Ramos (cell line): ENCODE data around the gene G3BP2.
"Not testable (repeated sequence)": the region's sequence is repeated elsewhere in the genome, so short reads cannot be mapped to it uniquely, and the experiment has no call there.

Experiments
- in situ Hi-C: fragments of 300-500 bp; cut with MboI; formaldehyde crosslinking; loops from one replicate; pipeline ENCODE4 v1.14.3; 2022; ENCODE audit warnings: low sequenced_read_pairs; ENCODE audit not compliant: unreplicated experiment

Gene G3BP2

GRCh38 chr4:75685546-75686189 is 12.5 kb upstream of the G3BP2 start:
- in situ Hi-C loops, result no loop called here

GRCh38 chr4:75683482-75684155 is 10.4 kb upstream of the G3BP2 start:
- in situ Hi-C loops, result no loop called here

DNA sequence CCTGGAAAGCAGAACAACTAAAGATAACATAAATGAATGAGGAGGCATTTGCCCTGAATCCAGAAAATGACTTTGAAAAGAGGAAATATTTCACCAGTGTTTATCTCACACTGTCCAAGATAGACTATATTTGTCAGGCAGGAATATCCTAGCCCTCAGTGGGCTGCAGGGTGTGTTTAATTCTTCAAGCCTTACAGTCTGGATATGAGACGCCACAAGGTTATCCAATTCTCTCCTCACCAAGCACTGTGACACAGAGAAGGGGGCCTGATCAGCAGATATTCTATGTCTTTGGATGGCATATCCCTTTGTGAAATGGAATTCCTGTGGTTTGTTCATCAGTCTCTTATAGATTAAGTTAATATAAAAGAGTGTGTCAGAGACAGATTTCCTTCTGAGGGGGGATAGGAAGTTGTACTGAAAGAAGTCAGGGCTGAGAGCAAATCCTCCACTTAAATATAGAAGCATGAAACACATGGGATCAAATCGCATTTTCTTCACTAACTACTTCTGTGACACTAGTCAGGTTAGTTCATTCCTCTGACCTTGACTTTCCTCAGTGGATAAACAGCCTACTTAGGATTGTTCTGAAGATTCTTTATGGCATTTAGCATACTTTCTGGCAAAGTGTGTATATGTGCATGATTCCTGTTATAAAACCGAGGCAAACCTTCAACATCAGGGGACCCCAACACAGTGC is 6.8 kb upstream of the G3BP2 start:
- in situ Hi-C loops, result no loop called here

DNA sequence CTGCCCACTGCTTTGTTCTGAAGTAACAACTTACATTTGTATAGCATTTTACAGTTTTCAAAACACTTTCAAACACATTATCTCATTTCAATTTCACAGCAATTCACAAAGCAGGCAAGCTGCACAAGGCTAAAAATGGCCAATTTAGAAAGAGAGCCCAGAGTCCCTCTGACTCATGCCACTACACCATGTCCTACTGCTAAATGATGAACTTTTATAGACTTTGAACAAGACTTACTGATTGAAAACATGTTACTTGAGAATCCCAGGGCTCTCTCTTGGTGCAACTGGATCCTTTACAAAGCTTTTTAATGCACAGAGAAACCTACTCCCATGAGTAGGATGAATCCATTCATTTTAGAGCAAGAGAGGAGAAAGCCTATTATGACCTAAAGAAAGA is 5.8 kb upstream of the G3BP2 start:
- in situ Hi-C loops, result no loop called here

- in situ Hi-C loops, result no loop called here
Measured at GRCh38 chr4:75678473-75678872, 5.3 kb upstream of the G3BP2 start.

GRCh38 chr4:75675004-75675531 is 1.9 kb upstream of the G3BP2 start:
- in situ Hi-C loops, result no loop called here

DNA sequence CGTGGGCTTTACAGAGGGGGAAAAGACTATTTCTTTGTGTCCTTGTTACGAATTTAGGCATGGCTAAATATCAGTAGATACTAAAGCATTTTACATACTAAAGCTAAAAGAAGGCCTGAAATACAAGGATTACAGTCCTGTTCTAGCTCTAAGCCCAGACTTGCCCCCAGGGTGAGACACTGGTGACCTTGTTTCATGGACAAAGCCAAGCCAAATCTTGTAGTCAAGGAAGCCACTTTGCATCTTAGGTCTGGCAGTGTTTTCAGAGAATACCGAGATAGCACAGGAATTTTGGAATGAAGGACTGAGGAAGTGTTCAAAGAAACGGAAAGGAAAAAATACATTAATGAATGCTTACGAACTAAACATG is 733 bp upstream of the G3BP2 start:
- in situ Hi-C loops, result no loop called here

GRCh38 chr4:75672461-75673026 is 667 bp downstream of the G3BP2 start:
- in situ Hi-C loops, result no loop called here

- in situ Hi-C loops, result no loop called here
Measured at GRCh38 chr4:75671802-75672421, 1.3 kb downstream of the G3BP2 start.

DNA sequence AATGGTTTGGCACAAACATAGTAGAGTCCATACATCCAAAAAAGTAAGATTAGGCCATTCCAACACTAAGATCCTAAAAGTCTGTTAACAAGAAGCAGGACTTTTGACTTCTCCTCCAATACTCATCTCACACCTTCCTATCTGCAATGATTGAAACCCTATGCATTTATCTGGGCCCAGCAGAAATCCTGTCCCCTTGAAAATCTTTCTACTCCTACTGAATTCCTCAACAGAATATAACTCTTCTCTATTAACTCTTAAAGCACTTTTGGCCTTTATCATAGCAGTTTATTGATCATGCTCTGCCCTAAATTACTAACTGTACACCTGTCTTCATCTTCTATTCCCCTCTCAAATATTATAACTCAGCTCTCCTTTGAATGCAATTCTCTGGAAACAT is 4.6 kb downstream of the G3BP2 start:
- in situ Hi-C loops, result no loop called here

- in situ Hi-C loops, result not testable (repeated sequence)
Measured at GRCh38 chr4:75667636-75668035, 5.6 kb downstream of the G3BP2 start.

- in situ Hi-C loops, result no loop called here
Measured at GRCh38 chr4:75666299-75666698, 6.9 kb downstream of the G3BP2 start.

DNA sequence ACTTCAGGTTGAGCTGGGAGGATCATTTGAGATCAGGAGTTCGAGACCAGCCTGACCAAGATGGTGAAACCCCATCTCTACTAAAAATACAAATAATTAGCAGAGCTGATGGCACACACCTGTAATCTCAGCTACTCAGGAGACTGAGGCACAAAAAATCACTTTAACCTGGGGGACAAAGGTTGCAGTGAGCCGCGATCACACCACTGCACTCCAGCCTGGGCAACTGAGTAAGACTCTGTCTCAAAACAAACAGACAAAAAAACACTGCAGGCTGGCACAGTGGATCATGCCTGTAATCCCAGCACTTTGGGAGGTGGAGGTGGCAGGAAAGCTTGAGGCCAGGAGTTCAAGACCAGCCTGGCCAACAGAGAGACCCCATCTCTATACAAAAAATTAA is 8.6 kb downstream of the G3BP2 start:
- in situ Hi-C loops, result not testable (repeated sequence)

GRCh38 chr4:75662626-75663025 is 10.6 kb downstream of the G3BP2 start:
- in situ Hi-C loops, result no loop called here

DNA sequence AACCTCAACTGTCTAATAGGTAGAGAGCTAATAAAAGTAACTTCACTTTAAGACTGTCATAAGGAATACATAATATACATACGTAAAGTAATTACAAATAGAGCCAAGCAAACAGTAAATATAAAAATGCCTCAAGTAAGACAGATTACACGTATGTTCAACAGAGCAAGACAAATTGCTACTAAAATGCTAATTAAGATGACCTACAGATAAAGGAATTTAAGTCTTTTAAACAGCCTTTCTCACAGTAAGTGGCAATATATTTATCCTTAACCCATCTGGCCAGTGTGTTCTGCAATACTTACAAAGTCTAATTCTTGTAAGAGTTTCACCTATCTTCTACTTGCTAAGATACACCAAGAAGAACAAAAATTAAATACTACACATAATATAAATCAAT is 12.7 kb downstream of the G3BP2 start:
- in situ Hi-C loops, result no loop called here

DNA sequence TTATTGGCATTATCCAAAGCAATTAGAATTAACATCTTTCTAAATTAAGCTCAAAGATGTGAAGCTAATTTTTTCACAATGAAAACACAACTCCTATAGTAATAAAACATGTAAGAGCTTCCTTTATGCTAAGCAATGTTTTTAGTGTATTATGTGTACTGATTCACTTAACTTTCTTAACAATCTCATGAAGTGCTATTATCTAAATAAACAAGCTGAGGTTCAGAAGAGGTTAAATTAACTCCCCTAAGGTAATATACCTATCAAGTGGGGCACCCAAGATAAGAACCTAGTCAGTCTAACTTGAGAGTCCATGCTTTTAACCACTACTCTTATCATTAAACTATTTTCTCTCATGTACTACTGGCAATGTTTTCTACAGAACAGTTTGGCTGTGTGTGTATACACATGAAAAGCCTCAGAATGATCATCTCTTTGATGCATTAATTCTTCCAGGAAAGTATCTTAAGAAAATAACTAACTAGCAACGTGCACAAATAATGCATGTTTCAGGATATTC is 13.6 kb downstream of the G3BP2 start:
- in situ Hi-C loops, result no loop called here

DNA sequence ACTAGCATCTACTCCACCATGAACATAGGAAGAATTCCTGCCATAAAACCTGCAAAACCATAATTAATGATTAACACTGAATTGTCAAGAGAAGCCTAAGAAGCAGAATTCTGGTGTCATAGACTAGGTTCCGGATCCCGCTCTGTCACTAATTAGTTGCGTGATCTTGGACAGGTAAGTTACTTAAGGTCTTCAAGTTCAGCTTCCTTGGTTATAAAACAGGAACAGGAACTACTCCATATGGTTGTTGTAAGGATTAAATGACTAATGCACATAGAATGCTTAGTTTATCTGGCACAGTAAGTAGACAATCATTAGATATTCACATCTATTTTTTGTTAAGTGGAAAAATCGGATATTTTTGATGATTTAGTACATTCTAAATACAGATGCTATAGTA is 14.3 kb downstream of the G3BP2 start:
- in situ Hi-C loops, result no loop called here

GRCh38 chr4:75655562-75655961 is 17.6 kb downstream of the G3BP2 start:
- in situ Hi-C loops, result no loop called here

DNA sequence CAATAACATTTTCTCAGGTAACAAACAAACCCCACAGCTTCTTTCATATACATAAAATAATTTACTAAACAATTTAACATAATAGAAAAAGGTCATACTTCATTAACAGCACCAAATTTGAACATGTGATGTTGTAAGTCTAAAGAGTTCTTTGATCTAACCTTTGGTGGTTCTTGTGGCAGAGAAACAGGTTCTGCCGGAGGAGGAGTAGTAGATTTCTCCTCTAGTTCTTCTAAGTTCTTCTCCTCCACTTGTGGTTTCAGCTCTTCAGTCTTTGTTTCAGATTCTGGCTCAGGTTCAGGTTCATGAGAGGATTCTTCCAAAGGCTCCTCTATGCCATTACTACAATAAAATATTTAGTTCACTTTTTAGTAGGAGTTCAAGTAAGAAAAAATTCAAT is 18.3 kb downstream of the G3BP2 start:
- in situ Hi-C loops, result no loop called here

DNA sequence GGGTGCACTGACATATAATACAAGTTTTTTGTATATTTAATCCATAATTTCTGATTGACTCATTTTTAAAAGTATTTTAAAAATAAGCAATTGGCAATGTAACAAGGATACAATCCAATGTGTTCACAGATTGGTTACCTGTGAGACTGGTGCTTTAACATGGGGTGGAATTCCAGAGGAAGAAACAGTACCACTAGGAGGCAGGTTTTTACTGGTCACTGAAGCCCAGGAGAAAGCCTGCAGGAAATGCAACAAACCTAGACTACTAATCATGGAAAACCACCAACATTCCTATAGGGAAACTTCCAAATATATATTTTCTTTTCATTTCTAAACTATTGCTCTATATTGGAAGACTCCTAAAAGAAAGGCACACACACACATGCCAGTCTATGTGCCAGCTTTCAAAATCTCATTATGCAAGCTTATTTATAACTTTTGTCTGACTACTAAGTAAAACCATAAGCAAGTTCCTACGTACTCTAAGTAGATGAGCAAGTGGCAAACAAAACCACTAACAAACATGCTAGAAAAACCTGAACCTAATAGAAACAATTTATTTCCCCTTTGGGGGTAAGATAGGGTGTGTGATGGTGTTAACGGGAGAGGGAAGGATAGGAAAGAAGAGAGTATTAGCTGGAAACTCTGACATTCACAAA is 19.2 kb downstream of the G3BP2 start:
- in situ Hi-C loops, result no loop called here
